ENCODE results near the gene SYT5.

Gene SYT5

DNA sequence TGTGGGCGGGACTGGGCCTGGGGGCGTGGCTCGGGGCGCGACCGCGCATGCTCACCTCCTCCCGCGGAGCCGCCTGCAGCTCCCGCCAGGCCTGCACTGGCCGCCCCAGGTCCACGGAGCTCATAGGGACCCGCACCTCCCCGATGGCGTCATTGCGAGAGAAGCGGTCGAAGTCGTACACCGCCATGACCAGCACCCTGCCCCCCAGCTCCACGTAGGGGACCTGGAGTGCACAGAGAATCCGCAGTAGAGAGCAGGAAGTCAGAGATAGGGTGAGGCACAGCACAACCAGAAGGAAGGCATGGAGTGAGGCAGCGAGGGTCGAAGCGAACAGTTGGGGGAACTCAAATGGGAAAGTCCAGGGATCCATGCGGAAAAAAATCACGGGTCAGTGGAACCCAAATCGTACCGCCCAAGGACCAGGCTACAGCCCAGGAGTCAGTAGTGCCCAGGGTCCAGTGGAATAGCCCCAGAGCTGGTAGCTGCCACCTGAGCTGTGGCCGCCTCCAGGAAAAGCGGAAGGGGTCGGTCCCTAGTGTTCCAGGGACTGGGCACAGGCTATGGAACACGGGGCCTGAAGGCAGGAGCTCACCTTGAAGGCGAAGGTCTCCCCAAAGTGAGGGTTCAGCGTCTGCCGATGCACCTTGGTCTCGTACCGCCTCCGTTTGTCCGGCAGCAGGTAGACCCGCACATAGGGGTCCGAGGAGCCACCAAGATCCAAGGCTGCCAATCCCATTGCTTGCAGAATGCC lies 4.8 kb downstream of the SYT5 start:
- TF ChIP-seq SIN3A (IDR thresholded peaks at IDR 0.05; ENCODE audit: borderline replicate concordance, insufficient read depth, low read length) = no peak
- TF ChIP-seq TAF1 (IDR thresholded peaks at IDR 0.05; ENCODE audit: borderline replicate concordance, insufficient read depth, low read length) = no peak
- TF ChIP-seq, protein P1, sequence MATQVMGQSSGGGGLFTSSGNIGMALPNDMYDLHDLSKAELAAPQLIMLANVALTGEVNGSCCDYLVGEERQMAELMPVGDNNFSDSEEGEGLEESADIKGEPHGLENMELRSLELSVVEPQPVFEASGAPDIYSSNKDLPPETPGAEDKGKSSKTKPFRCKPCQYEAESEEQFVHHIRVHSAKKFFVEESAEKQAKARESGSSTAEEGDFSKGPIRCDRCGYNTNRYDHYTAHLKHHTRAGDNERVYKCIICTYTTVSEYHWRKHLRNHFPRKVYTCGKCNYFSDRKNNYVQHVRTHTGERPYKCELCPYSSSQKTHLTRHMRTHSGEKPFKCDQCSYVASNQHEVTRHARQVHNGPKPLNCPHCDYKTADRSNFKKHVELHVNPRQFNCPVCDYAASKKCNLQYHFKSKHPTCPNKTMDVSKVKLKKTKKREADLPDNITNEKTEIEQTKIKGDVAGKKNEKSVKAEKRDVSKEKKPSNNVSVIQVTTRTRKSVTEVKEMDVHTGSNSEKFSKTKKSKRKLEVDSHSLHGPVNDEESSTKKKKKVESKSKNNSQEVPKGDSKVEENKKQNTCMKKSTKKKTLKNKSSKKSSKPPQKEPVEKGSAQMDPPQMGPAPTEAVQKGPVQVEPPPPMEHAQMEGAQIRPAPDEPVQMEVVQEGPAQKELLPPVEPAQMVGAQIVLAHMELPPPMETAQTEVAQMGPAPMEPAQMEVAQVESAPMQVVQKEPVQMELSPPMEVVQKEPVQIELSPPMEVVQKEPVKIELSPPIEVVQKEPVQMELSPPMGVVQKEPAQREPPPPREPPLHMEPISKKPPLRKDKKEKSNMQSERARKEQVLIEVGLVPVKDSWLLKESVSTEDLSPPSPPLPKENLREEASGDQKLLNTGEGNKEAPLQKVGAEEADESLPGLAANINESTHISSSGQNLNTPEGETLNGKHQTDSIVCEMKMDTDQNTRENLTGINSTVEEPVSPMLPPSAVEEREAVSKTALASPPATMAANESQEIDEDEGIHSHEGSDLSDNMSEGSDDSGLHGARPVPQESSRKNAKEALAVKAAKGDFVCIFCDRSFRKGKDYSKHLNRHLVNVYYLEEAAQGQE (IDR thresholded peaks at IDR 0.05; ENCODE audit: insufficient read depth in 1 of 2, low read depth in 2 of 2, low read length in 2 of 2) = no peak
- no peak for TF ChIP-seq FOXP2 (optimal IDR thresholded peaks at IDR 0.05; ENCODE audit: borderline replicate concordance, extremely low read depth, extremely low read length, insufficient read depth)
- TF ChIP-seq POLR2AphosphoS5 (IDR thresholded peaks at IDR 0.05; ENCODE audit: low read depth, low read length) = no peak

DNA sequence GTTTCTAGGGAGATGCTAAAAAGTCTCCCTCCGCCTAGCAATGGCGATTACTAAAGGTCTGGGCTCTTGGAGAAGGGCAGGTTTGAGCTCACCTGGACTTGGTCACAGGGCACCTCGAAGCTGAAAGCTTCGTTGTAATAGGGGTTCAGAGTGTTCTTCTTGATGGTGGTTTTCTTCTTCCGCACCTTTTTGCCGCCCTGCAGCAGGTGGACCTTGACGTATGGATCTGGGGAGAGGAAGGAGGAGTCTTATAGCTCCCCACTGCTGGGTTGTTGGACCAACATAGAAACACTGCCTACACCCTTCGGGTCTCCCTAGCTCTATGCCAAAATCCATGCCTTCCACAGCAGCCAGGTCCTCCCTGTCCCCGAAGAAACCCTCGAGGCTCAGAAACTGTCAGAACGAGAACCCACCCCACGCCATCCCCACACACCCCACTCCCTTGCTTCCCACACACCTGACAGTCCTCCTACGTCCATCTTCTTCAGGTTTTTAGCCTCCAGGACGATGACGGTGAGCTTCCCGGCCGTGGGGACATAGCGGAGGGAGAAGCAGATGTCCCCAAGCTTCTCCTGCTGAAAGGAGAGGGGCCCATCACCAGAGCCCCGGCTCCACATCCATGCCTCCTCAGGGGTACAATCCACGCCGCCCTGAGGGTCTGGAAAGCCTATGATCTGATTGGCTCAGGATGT lies 5.5 kb downstream of the SYT5 start:
- TF ChIP-seq SIN3A (IDR thresholded peaks at IDR 0.05; ENCODE audit: borderline replicate concordance, insufficient read depth, low read length) (no peak), FOXP2 (optimal IDR thresholded peaks at IDR 0.05; ENCODE audit: borderline replicate concordance, extremely low read depth, extremely low read length, insufficient read depth) (no peak), POLR2AphosphoS5 (IDR thresholded peaks at IDR 0.05; ENCODE audit: low read depth, low read length) (no peak), TAF1 (IDR thresholded peaks at IDR 0.05; ENCODE audit: borderline replicate concordance, insufficient read depth, low read length) (no peak)
- TF ChIP-seq, protein P1 (IDR thresholded peaks at IDR 0.05; ENCODE audit: insufficient read depth in 1 of 2, low read depth in 2 of 2, low read length in 2 of 2) = no peak

DNA sequence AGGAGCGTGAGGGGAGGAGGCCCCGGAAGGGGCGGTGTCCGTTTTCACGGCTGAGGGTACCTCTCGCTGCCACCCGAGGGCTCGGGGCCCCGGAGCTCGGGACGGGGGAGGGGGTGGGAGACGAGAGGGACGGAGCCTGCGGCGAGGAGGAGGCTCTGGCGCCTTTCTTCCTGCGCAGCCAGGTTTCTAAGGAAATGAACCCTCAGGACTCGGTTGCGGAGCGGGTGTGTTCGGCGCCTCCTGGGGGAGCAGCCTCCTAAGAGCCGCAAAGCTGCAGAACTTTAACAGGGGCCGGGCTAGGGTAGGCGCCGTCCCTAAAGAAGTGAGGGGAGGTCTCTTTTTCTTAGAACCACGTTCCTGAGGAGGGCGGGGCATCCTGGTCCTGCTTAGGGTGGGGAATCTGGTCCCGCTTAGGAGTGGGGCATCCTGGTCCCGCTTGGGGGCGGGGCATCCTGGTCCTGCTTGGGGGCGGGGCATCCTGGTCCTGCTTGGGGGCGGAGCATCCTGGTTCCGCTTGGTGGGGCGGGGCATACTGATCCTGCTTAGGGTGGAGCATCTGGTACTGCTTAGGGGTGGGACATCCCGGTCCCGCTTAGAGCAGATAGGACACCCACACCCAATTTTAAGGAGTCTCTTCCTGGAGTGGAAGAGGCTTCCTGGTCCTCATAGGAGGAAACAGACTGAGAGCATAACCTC lies 6.2 kb downstream of the SYT5 start:
- TF ChIP-seq SIN3A (IDR thresholded peaks at IDR 0.05; ENCODE audit: borderline replicate concordance, insufficient read depth, low read length) (no peak), POLR2AphosphoS5 (IDR thresholded peaks at IDR 0.05; ENCODE audit: low read depth, low read length) (peak; percentile 79), TAF1 (IDR thresholded peaks at IDR 0.05; ENCODE audit: borderline replicate concordance, insufficient read depth, low read length) (peak; percentile 62; the same call in 1 of the 2 replicates)

DNA sequence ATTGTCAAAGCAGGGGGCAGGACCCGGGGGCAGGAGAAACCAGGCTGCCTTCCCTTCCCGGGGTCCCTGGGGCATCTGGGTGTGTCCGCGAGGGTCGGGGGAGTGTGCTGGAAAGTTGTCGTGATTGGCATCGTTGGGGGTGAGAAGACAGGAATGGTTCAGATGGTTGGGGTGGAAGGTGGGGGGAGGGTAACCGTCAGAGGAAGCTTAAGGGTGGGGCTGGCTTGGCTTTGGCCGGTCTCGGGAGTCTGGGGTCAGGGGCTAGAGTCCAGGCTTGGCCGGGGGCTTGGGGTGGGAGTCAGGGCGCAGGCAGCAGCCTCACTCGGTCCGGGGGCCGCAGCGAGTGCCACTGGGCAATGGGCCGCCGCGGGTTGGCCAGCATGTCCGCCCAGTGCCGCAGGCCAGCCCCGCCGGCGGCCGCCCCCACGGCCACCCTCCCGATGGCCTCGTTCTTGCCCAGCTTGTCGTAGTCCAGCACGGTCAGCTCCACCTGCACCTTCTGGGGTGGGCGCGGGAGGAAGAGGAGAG lies 6.8 kb downstream of the SYT5 start:
- TF ChIP-seq POLR2AphosphoS5 (IDR thresholded peaks at IDR 0.05; ENCODE audit: low read depth, low read length) (no peak), TAF1 (IDR thresholded peaks at IDR 0.05; ENCODE audit: borderline replicate concordance, insufficient read depth, low read length) (no peak), SIN3A (IDR thresholded peaks at IDR 0.05; ENCODE audit: borderline replicate concordance, insufficient read depth, low read length) (0 out of 2 replicates have a peak, but pooled peaks have one; percentile 3), FOXP2 (optimal IDR thresholded peaks at IDR 0.05; ENCODE audit: borderline replicate concordance, extremely low read depth, extremely low read length, insufficient read depth) (no peak)
- TF ChIP-seq, protein P1 (IDR thresholded peaks at IDR 0.05; ENCODE audit: insufficient read depth in 1 of 2, low read depth in 2 of 2, low read length in 2 of 2) = no peak

DNA sequence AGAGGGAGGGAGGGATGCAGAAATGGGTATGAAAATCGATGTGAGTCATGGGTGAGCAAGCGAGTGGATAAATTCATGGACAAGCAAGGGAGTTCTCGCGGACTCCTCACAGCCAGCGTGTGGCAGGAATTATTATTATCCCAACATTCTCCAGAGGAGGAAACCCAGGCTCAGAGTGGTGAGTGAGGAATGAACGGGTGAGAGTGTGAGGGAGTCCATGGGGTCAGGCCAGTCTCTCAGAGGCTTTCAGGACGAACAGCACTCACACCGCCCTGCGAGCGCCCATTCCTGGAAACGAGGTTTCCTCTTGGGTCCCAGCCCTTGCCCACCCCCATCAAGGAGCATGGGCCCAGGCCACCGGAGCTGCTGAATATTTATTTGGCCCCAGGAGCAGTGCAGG lies 7.3 kb downstream of the SYT5 start:
- TF ChIP-seq, protein P1 (IDR thresholded peaks at IDR 0.05; ENCODE audit: insufficient read depth in 1 of 2, low read depth in 2 of 2, low read length in 2 of 2) = no peak
- TF ChIP-seq FOXP2 (optimal IDR thresholded peaks at IDR 0.05; ENCODE audit: borderline replicate concordance, extremely low read depth, extremely low read length, insufficient read depth) (no peak), SIN3A (IDR thresholded peaks at IDR 0.05; ENCODE audit: borderline replicate concordance, insufficient read depth, low read length) (no peak)

Measured in PFSK-1 (cell line).